Measurements from ENCODE around the gene INS. TPM values are rescaled to one million over a fixed set of nuclear protein-coding genes. Genes with fewer than 3 reads are reported as not detected.

The INS gene
- total and polyA plus RNA-seq, 2 of the 13 experiments (the other 11 are each of a cell fraction or from before 2014, with no cell fraction given): not detected

DNA sequence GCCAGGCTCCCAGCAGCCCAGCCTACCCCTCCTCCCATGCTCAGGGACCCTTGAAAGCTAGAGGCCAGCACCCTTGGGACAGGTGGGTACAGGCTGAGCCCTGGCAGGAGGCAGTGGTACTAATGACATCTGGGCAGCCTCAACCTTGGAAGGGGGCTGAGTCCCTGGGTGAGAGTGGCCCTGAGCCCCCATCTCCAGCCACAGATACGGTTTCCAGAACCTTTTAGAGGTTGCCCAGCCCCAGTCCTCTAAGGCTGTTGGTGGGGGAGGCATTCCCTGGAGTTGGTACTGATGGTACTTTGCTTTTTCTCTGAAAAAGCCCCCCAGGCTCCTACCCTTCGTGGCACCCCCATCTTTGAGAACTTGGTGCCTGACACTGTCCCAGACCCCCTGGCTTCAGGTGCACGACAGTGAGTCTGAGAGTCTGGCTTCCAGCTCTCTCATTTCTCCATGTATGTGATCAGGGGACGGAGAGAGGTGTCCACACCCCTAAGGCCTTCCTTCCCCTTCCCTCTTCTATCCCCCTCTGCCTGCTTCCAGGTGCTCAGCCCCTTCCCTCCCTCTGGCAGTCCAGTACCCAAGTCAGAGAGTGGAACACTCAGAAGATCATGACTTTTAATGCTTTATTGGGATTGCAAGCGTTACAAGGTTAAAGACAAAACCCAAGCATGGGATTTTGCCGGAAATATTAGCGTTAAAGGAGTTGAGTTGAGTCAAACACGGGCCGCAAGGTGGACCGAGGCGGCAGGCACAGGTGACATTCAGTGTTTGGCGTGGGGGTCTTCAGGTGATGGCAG, 32.3 kb downstream of the INS start (continued):
- TF ChIP-seq SIX1 (CRISPR knock-in tag; IDR thresholded peaks at IDR 0.05; ENCODE audit: borderline replicate concordance): no peak; the same call in 1 of the 2 replicates
- TF ChIP-seq MBNL3 (CRISPR knock-in tag; conservative IDR thresholded peaks at IDR 0.05): no peak
- TF ChIP-seq ZNF7 (CRISPR knock-in tag; IDR thresholded peaks at IDR 0.05): no peak
- TF ChIP-seq SSRP1 (CRISPR knock-in tag; IDR thresholded peaks at IDR 0.05): peak; percentile 74
- TF ChIP-seq NONO (IDR thresholded peaks at IDR 0.05): no peak
- TF ChIP-seq NONO (CRISPR knock-in tag; conservative IDR thresholded peaks at IDR 0.05): peak; percentile 45; the same call in 1 of the 2 replicates
- no peak for TF ChIP-seq ZNF577 (CRISPR knock-in tag; IDR thresholded peaks at IDR 0.05; ENCODE audit: borderline replicate concordance, low read depth)
- TF ChIP-seq, protein P1, sequence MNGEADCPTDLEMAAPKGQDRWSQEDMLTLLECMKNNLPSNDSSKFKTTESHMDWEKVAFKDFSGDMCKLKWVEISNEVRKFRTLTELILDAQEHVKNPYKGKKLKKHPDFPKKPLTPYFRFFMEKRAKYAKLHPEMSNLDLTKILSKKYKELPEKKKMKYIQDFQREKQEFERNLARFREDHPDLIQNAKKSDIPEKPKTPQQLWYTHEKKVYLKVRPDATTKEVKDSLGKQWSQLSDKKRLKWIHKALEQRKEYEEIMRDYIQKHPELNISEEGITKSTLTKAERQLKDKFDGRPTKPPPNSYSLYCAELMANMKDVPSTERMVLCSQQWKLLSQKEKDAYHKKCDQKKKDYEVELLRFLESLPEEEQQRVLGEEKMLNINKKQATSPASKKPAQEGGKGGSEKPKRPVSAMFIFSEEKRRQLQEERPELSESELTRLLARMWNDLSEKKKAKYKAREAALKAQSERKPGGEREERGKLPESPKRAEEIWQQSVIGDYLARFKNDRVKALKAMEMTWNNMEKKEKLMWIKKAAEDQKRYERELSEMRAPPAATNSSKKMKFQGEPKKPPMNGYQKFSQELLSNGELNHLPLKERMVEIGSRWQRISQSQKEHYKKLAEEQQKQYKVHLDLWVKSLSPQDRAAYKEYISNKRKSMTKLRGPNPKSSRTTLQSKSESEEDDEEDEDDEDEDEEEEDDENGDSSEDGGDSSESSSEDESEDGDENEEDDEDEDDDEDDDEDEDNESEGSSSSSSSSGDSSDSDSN (CRISPR knock-in tag; IDR thresholded peaks at IDR 0.05): peak; percentile 54
- TF ChIP-seq ZNF878 (CRISPR knock-in tag; IDR thresholded peaks at IDR 0.05): peak; percentile 83
- TF ChIP-seq, protein P2, sequence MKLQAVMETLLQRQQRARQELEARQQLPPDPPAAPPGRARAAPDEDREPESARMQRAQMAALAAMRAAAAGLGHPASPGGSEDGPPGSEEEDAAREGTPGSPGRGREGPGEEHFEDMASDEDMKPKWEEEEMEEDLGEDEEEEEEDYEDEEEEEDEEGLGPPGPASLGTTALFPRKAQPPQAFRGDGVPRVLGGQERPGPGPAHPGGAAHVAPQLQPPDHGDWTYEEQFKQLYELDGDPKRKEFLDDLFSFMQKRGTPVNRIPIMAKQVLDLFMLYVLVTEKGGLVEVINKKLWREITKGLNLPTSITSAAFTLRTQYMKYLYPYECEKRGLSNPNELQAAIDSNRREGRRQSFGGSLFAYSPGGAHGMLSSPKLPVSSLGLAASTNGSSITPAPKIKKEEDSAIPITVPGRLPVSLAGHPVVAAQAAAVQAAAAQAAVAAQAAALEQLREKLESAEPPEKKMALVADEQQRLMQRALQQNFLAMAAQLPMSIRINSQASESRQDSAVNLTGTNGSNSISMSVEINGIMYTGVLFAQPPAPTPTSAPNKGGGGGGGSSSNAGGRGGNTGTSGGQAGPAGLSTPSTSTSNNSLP (IDR thresholded peaks at IDR 0.05; ENCODE audit: low read depth, low read length): no peak
- TF ChIP-seq NR2F1 (CRISPR knock-in tag; IDR thresholded peaks at IDR 0.05): no peak
- no peak for TF ChIP-seq ZFP82 (CRISPR knock-in tag; IDR thresholded peaks at IDR 0.05; ENCODE audit: borderline replicate concordance)
- no peak; the same call in none of the 2 replicates for TF ChIP-seq HOXA9 (CRISPR knock-in tag; IDR thresholded peaks at IDR 0.05; ENCODE audit: borderline replicate concordance)
- 0 out of 2 replicates have a peak, but pooled peaks have one; percentile 8 for TF ChIP-seq ONECUT2 (CRISPR knock-in tag; IDR thresholded peaks at IDR 0.05)
- TF ChIP-seq ZNF773 (CRISPR knock-in tag; IDR thresholded peaks at IDR 0.05; ENCODE audit: borderline replicate concordance): no peak
- TF ChIP-seq, protein P3, sequence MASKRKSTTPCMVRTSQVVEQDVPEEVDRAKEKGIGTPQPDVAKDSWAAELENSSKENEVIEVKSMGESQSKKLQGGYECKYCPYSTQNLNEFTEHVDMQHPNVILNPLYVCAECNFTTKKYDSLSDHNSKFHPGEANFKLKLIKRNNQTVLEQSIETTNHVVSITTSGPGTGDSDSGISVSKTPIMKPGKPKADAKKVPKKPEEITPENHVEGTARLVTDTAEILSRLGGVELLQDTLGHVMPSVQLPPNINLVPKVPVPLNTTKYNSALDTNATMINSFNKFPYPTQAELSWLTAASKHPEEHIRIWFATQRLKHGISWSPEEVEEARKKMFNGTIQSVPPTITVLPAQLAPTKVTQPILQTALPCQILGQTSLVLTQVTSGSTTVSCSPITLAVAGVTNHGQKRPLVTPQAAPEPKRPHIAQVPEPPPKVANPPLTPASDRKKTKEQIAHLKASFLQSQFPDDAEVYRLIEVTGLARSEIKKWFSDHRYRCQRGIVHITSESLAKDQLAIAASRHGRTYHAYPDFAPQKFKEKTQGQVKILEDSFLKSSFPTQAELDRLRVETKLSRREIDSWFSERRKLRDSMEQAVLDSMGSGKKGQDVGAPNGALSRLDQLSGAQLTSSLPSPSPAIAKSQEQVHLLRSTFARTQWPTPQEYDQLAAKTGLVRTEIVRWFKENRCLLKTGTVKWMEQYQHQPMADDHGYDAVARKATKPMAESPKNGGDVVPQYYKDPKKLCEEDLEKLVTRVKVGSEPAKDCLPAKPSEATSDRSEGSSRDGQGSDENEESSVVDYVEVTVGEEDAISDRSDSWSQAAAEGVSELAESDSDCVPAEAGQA (IDR thresholded peaks at IDR 0.05; ENCODE audit: low read depth): no peak
- TF ChIP-seq, protein P3 (CRISPR knock-in tag; IDR thresholded peaks at IDR 0.05; ENCODE audit: borderline replicate concordance): no peak
- TF ChIP-seq SMAD1 (CRISPR knock-in tag; IDR thresholded peaks at IDR 0.05; ENCODE audit: borderline replicate concordance, low read depth): 0 out of 2 replicates have a peak, but pooled peaks have one; percentile 26
- TF ChIP-seq AGO1 (IDR thresholded peaks at IDR 0.05; ENCODE audit: low read depth, low read length, poor library complexity, severe bottlenecking): peak; percentile 98

Data from HepG2 (cell line).